ENCODE data around the gene SEC63. TPM values are rescaled to one million over a fixed set of nuclear protein-coding genes. Genes with fewer than 3 reads are reported as not detected.
A peak's percentile ranks its signal among the peaks of the same experiment; 100 is the strongest.

SEC63 gene
- total and polyA plus RNA-seq, 4 donors, result 20.7 to 69.4 (median 27.4) TPM

DNA sequence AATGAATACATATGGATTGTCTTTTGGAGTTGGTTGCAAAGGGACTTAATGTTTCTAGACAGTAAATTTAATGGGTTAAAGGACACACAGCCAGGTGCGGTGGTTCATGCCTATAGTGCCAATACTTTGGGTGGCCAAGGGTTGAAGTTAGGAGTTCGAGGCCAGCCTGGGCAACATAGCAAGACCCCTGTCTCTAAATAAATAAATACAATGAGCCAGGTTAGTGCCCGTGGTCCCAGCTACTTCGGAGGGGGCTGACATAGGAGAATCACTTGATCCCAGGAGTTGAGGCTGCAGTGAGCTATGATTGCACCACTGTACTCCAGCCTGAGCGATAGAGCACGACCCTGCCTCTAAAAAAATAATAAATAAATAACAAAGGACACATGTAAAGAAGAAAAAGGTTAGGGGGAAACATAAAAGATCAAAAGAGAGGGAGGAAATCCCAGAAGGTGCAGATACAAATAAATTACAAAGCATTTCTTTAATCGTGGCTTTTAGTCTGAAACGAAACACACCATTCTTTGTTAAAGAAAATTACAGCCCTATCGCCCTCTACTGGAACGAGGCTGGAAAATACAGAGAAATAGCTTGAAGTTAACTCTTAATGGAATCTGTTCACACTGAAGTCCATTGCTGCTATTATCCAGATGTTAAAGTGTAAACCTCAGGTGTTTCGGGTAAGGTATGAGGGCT lies 91.3 kb downstream of the SEC63 start:
- Histone ChIP-seq H3K9ac (ENCODE audit: low read depth in 1 of 2, low read length in 2 of 2) (no peak overlapping the region), H3K36me3 (ENCODE audit: control insufficient read depth in 4 of 4, insufficient read depth in 3 of 4, low read depth in 1 of 4, low read length in 3 of 4) (peaks cover 2 to 21% (median 13%) of the 10 kb centered on the region in 4 donors), H3K27ac (ENCODE audit: low read depth in 1 of 2, low read length in 2 of 2) (no peak overlapping the region), H3K9me3 (ENCODE audit: control insufficient read depth in 4 of 4, low read length in 3 of 4) (no peaks in the 10 kb centered on the region), H3K4me1 (ENCODE audit: control insufficient read depth in 4 of 4, insufficient read depth in 4 of 4, low read length in 3 of 4) (peaks cover 0 to 2% (median 0%) of the 10 kb centered on the region in 4 donors), H3K27me3 (ENCODE audit: control insufficient read depth in 4 of 4, insufficient read depth in 4 of 4, low read length in 3 of 4) (no peaks in the 10 kb centered on the region), H3K4me3 (ENCODE audit: low read depth in 1 of 3, low read length in 3 of 3) (no peak overlapping the region)
- DNase-seq (ENCODE audit: low spot score), result no peak
- 50% methylated on average over 11 of the region's 11 CpGs for WGBS
- TF ChIP-seq TAF1 (conservative IDR thresholded peaks at IDR 0.05) (no peak), RAD21 (IDR thresholded peaks at IDR 0.05) (peak; percentile 69 to 74), JUND (IDR thresholded peaks at IDR 0.05) (no peak), MAX (IDR thresholded peaks at IDR 0.05) (no peak), GABPA (IDR thresholded peaks at IDR 0.05 in 1 of 2, conservative IDR thresholded peaks at IDR 0.05 in 1 of 2) (no peak)
- TF ChIP-seq, protein P1, sequence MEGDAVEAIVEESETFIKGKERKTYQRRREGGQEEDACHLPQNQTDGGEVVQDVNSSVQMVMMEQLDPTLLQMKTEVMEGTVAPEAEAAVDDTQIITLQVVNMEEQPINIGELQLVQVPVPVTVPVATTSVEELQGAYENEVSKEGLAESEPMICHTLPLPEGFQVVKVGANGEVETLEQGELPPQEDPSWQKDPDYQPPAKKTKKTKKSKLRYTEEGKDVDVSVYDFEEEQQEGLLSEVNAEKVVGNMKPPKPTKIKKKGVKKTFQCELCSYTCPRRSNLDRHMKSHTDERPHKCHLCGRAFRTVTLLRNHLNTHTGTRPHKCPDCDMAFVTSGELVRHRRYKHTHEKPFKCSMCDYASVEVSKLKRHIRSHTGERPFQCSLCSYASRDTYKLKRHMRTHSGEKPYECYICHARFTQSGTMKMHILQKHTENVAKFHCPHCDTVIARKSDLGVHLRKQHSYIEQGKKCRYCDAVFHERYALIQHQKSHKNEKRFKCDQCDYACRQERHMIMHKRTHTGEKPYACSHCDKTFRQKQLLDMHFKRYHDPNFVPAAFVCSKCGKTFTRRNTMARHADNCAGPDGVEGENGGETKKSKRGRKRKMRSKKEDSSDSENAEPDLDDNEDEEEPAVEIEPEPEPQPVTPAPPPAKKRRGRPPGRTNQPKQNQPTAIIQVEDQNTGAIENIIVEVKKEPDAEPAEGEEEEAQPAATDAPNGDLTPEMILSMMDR (IDR thresholded peaks at IDR 0.05; ENCODE audit: low read depth, low read length, missing input control), result peak; percentile 40

DNA sequence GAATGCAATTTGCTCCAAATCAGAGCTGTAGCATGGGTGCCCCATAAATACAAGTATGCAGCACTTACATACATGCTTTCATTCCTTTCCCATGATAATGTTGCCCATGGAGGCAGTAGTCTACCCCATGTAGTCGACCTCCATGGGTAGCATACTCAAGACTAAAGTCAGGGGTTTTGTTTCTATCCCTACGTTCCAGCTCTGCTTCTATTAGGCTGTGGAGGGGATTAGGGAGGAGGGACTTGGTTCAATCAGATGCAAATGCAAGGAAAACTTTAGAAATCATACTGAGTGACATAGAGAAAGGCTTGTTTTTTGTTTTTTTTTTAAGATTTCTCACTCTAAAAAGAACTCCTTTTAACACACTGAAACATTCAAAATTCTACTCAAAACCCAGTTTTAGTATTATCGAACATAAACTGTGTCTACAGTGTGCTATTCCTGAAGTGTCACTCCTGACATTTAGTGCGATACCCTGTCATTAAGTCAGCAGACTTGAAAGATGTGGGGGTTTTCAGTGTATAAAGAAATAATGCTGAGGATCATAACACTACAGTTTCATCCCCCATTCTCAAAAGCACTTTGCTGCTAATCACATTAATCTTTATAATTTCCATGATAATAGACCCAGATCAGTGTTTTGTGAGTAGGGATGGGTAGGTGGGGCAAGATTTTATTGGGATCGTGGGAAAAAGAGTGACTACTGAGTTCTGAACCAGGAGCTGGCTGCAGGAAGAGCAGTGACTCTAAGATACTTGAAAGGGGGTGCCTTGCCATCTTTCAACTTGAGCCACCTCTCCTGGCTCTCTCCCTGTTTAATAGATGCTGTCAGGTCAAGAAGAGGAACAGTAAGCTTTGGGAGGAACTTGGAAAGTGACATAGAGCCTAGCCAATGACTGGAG lies 93.5 kb downstream of the SEC63 start:
- no peaks in the 10 kb centered on the region for H3K9me3 ChIP-seq (ENCODE audit: control insufficient read depth in 4 of 4, low read length in 3 of 4)
- peaks cover 0 to 2% (median 0%) of the 10 kb centered on the region in 4 donors for H3K4me1 ChIP-seq (ENCODE audit: control insufficient read depth in 4 of 4, insufficient read depth in 4 of 4, low read length in 3 of 4)
- no peak overlapping the region for H3K9ac ChIP-seq (ENCODE audit: low read depth in 1 of 2, low read length in 2 of 2)
- no peak overlapping the region for H3K27ac ChIP-seq (ENCODE audit: low read depth in 1 of 2, low read length in 2 of 2)
- no peaks in the 10 kb centered on the region for H3K27me3 ChIP-seq (ENCODE audit: control insufficient read depth in 4 of 4, insufficient read depth in 4 of 4, low read length in 3 of 4)
- TF ChIP-seq GABPA (IDR thresholded peaks at IDR 0.05 in 1 of 2, conservative IDR thresholded peaks at IDR 0.05 in 1 of 2), result no peak
- no peak for TF ChIP-seq SP1 (IDR thresholded peaks at IDR 0.05)
- TF ChIP-seq RXRA (IDR thresholded peaks at IDR 0.05), result no peak
- TF ChIP-seq, protein P2, sequence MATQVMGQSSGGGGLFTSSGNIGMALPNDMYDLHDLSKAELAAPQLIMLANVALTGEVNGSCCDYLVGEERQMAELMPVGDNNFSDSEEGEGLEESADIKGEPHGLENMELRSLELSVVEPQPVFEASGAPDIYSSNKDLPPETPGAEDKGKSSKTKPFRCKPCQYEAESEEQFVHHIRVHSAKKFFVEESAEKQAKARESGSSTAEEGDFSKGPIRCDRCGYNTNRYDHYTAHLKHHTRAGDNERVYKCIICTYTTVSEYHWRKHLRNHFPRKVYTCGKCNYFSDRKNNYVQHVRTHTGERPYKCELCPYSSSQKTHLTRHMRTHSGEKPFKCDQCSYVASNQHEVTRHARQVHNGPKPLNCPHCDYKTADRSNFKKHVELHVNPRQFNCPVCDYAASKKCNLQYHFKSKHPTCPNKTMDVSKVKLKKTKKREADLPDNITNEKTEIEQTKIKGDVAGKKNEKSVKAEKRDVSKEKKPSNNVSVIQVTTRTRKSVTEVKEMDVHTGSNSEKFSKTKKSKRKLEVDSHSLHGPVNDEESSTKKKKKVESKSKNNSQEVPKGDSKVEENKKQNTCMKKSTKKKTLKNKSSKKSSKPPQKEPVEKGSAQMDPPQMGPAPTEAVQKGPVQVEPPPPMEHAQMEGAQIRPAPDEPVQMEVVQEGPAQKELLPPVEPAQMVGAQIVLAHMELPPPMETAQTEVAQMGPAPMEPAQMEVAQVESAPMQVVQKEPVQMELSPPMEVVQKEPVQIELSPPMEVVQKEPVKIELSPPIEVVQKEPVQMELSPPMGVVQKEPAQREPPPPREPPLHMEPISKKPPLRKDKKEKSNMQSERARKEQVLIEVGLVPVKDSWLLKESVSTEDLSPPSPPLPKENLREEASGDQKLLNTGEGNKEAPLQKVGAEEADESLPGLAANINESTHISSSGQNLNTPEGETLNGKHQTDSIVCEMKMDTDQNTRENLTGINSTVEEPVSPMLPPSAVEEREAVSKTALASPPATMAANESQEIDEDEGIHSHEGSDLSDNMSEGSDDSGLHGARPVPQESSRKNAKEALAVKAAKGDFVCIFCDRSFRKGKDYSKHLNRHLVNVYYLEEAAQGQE (IDR thresholded peaks at IDR 0.05), result no peak
- no peak for TF ChIP-seq TAF1 (conservative IDR thresholded peaks at IDR 0.05)
- TF ChIP-seq JUND (IDR thresholded peaks at IDR 0.05), result no peak
- TF ChIP-seq, protein P1 (IDR thresholded peaks at IDR 0.05; ENCODE audit: low read depth, low read length, missing input control), result no peak
- TF ChIP-seq HNF4G (IDR thresholded peaks at IDR 0.05), result no peak
- TF ChIP-seq YY1 (IDR thresholded peaks at IDR 0.05), result no peak
- TF ChIP-seq FOXA1 (IDR thresholded peaks at IDR 0.05), result no peak
- no peak for TF ChIP-seq EGR1 (IDR thresholded peaks at IDR 0.05; ENCODE audit: low read depth in 2 of 2)
- no peak for TF ChIP-seq NR2F2 (IDR thresholded peaks at IDR 0.05)
- TF ChIP-seq, protein P3, sequence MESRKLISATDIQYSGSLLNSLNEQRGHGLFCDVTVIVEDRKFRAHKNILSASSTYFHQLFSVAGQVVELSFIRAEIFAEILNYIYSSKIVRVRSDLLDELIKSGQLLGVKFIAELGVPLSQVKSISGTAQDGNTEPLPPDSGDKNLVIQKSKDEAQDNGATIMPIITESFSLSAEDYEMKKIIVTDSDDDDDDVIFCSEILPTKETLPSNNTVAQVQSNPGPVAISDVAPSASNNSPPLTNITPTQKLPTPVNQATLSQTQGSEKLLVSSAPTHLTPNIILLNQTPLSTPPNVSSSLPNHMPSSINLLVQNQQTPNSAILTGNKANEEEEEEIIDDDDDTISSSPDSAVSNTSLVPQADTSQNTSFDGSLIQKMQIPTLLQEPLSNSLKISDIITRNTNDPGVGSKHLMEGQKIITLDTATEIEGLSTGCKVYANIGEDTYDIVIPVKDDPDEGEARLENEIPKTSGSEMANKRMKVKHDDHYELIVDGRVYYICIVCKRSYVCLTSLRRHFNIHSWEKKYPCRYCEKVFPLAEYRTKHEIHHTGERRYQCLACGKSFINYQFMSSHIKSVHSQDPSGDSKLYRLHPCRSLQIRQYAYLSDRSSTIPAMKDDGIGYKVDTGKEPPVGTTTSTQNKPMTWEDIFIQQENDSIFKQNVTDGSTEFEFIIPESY (IDR thresholded peaks at IDR 0.05), result no peak
- no peak overlapping the region for H3K4me3 ChIP-seq (ENCODE audit: low read depth in 1 of 3, low read length in 3 of 3)
- peaks cover 0 to 2% (median 0%) of the 10 kb centered on the region in 4 donors for H3K36me3 ChIP-seq (ENCODE audit: control insufficient read depth in 4 of 4, insufficient read depth in 3 of 4, low read depth in 1 of 4, low read length in 3 of 4)
- 74% methylated on average over 5 of the region's 5 CpGs for WGBS
- DNase-seq (ENCODE audit: low spot score), result no peak

Measured in liver (tissue), 9 donors.